Measurements from ENCODE around the gene ELAVL4. TPM values are rescaled to one million over a fixed set of nuclear protein-coding genes. Genes with fewer than 3 reads are reported as not detected.

ELAVL4 gene
- total RNA-seq, 2 experiments from 2014 or later: not detected

GRCh38 chr1:50099654-50100053 lies 9.1 kb upstream of the ELAVL4 start:
- Mint-ChIP-seq H3K36me3 (ENCODE audit: low read depth) (no peaks in the 10 kb centered on the region), H3K9me3 (ENCODE audit: insufficient read depth) (no peaks in the 10 kb centered on the region), H3K27me3 (ENCODE audit: low read depth) (no peaks in the 10 kb centered on the region), H3K4me3 (no peak overlapping the region), H3K4me1 (ENCODE audit: low read depth) (no peaks in the 10 kb centered on the region), H3K27ac (no peak overlapping the region)
- POLR2A ChIA-PET: no interaction called here
- no peak for DNase-seq
- ATAC-seq: no peak
- CTCF ChIA-PET: no interaction called here

- no peaks in the 10 kb centered on the region for H3K9me3 Mint-ChIP-seq (ENCODE audit: insufficient read depth)
- ChIA-PET POLR2A (no interaction called here), CTCF (interaction anchor here (1.4 kb wide), 1 partner anchor 9 kb away, joined by 4 read pairs; no protein-coding TSS in a partner anchor)
- no peak for DNase-seq
- H3K36me3 Mint-ChIP-seq (ENCODE audit: low read depth): no peaks in the 10 kb centered on the region
- peaks cover 5% of the 10 kb centered on the region for H3K27me3 Mint-ChIP-seq (ENCODE audit: low read depth)
- H3K4me3 Mint-ChIP-seq: no peak overlapping the region
- no peak for ATAC-seq
- H3K27ac Mint-ChIP-seq: no peak overlapping the region
- H3K4me1 Mint-ChIP-seq (ENCODE audit: low read depth): no peaks in the 10 kb centered on the region
Observed at GRCh38 chr1:50103615-50104081, 5.1 kb upstream of the ELAVL4 start.

- H3K27me3 Mint-ChIP-seq (ENCODE audit: low read depth): peaks cover 21% of the 10 kb centered on the region
- no peaks in the 10 kb centered on the region for H3K9me3 Mint-ChIP-seq (ENCODE audit: insufficient read depth)
- ChIA-PET POLR2A (no interaction called here), CTCF (no interaction called here)
- H3K4me3 Mint-ChIP-seq: no peak overlapping the region
- no peaks in the 10 kb centered on the region for H3K36me3 Mint-ChIP-seq (ENCODE audit: low read depth)
- peaks cover 8% of the 10 kb centered on the region for H3K4me1 Mint-ChIP-seq (ENCODE audit: low read depth)
- H3K27ac Mint-ChIP-seq: no peak overlapping the region
- DNase-seq (no peak), ATAC-seq (no peak)
Observed at GRCh38 chr1:50105433-50105832, 3.3 kb upstream of the ELAVL4 start.

GRCh38 chr1:50106095-50106761 lies 2.5 kb upstream of the ELAVL4 start:
- POLR2A ChIA-PET: no interaction called here
- DNase-seq (no peak), ATAC-seq (no peak)
- H3K36me3 Mint-ChIP-seq (ENCODE audit: low read depth): no peaks in the 10 kb centered on the region
- no peaks in the 10 kb centered on the region for H3K9me3 Mint-ChIP-seq (ENCODE audit: insufficient read depth)
- peaks cover 27% of the 10 kb centered on the region for H3K27me3 Mint-ChIP-seq (ENCODE audit: low read depth)
- H3K4me3 Mint-ChIP-seq: no peak overlapping the region
- CTCF ChIA-PET: no interaction called here
- no peak overlapping the region for H3K27ac Mint-ChIP-seq
- peaks cover 14% of the 10 kb centered on the region for H3K4me1 Mint-ChIP-seq (ENCODE audit: low read depth)

- no peak for ATAC-seq
- ChIA-PET POLR2A (no interaction called here), CTCF (no interaction called here)
- Mint-ChIP-seq H3K27ac (no peak overlapping the region), H3K4me3 (no peak overlapping the region), H3K36me3 (ENCODE audit: low read depth) (no peaks in the 10 kb centered on the region), H3K9me3 (ENCODE audit: insufficient read depth) (no peaks in the 10 kb centered on the region), H3K4me1 (ENCODE audit: low read depth) (peaks cover 14% of the 10 kb centered on the region), H3K27me3 (ENCODE audit: low read depth) (peaks cover 39% of the 10 kb centered on the region)
- DNase-seq: no peak
Observed at GRCh38 chr1:50109116-50109515, 396 bp downstream of the ELAVL4 start.

- ATAC-seq (peak; percentile 51), DNase-seq (no peak)
- CTCF ChIA-PET: no interaction called here
- Mint-ChIP-seq H3K4me1 (ENCODE audit: low read depth) (peaks cover 14% of the 10 kb centered on the region), H3K27ac (no peak overlapping the region), H3K9me3 (ENCODE audit: insufficient read depth) (no peaks in the 10 kb centered on the region), H3K27me3 (ENCODE audit: low read depth) (peaks cover 39% of the 10 kb centered on the region), H3K4me3 (peak overlapping the region; percentile 6), H3K36me3 (ENCODE audit: low read depth) (no peaks in the 10 kb centered on the region)
- POLR2A ChIA-PET: no interaction called here
Observed at GRCh38 chr1:50109647-50110075, 941 bp downstream of the ELAVL4 start.

- Mint-ChIP-seq H3K4me1 (ENCODE audit: low read depth) (peaks cover 14% of the 10 kb centered on the region), H3K36me3 (ENCODE audit: low read depth) (no peaks in the 10 kb centered on the region), H3K27ac (no peak overlapping the region), H3K4me3 (no peak overlapping the region), H3K9me3 (ENCODE audit: insufficient read depth) (no peaks in the 10 kb centered on the region), H3K27me3 (ENCODE audit: low read depth) (peaks cover 41% of the 10 kb centered on the region)
- no peak for ATAC-seq
- no peak for DNase-seq
- CTCF ChIA-PET: no interaction called here
- POLR2A ChIA-PET: no interaction called here
Observed at GRCh38 chr1:50110151-50110550, 1.4 kb downstream of the ELAVL4 start.

- ATAC-seq (no peak), DNase-seq (no peak)
- ChIA-PET CTCF (no interaction called here), POLR2A (no interaction called here)
- Mint-ChIP-seq H3K27me3 (ENCODE audit: low read depth) (peaks cover 42% of the 10 kb centered on the region), H3K4me3 (no peak overlapping the region), H3K4me1 (ENCODE audit: low read depth) (peaks cover 14% of the 10 kb centered on the region), H3K9me3 (ENCODE audit: insufficient read depth) (no peaks in the 10 kb centered on the region), H3K27ac (no peak overlapping the region), H3K36me3 (ENCODE audit: low read depth) (no peaks in the 10 kb centered on the region)
Observed at GRCh38 chr1:50110656-50111055, 1.9 kb downstream of the ELAVL4 start.

- Mint-ChIP-seq H3K27me3 (ENCODE audit: low read depth) (peaks cover 47% of the 10 kb centered on the region), H3K9me3 (ENCODE audit: insufficient read depth) (no peaks in the 10 kb centered on the region), H3K4me3 (no peak overlapping the region), H3K4me1 (ENCODE audit: low read depth) (peaks cover 14% of the 10 kb centered on the region), H3K36me3 (ENCODE audit: low read depth) (no peaks in the 10 kb centered on the region), H3K27ac (no peak overlapping the region)
- DNase-seq: no peak
- CTCF ChIA-PET: no interaction called here
- POLR2A ChIA-PET: no interaction called here
- ATAC-seq: no peak
Observed at GRCh38 chr1:50111503-50111902, 2.8 kb downstream of the ELAVL4 start.

- DNase-seq (no peak), ATAC-seq (no peak)
- ChIA-PET POLR2A (no interaction called here), CTCF (interaction anchor here (2.1 kb wide), 1 partner anchor 9 kb away, joined by 4 read pairs; no protein-coding TSS in a partner anchor)
- H3K9me3 Mint-ChIP-seq (ENCODE audit: insufficient read depth): no peaks in the 10 kb centered on the region
- H3K4me1 Mint-ChIP-seq (ENCODE audit: low read depth): peaks cover 14% of the 10 kb centered on the region
- H3K36me3 Mint-ChIP-seq (ENCODE audit: low read depth): no peaks in the 10 kb centered on the region
- peaks cover 47% of the 10 kb centered on the region for H3K27me3 Mint-ChIP-seq (ENCODE audit: low read depth)
- no peak overlapping the region for H3K27ac Mint-ChIP-seq
- no peak overlapping the region for H3K4me3 Mint-ChIP-seq
Observed at GRCh38 chr1:50112193-50112592, 3.5 kb downstream of the ELAVL4 start.

GRCh38 chr1:50123071-50123470 lies 14.4 kb downstream of the ELAVL4 start:
- ChIA-PET POLR2A (no interaction called here), CTCF (no interaction called here)
- ATAC-seq (no peak), DNase-seq (no peak)
- Mint-ChIP-seq H3K27me3 (ENCODE audit: low read depth) (no peaks in the 10 kb centered on the region), H3K4me1 (ENCODE audit: low read depth) (no peaks in the 10 kb centered on the region), H3K36me3 (ENCODE audit: low read depth) (no peaks in the 10 kb centered on the region), H3K9me3 (ENCODE audit: insufficient read depth) (no peaks in the 10 kb centered on the region), H3K27ac (no peak overlapping the region), H3K4me3 (no peak overlapping the region)

GRCh38 chr1:50126927-50127715 lies 18.4 kb downstream of the ELAVL4 start:
- Mint-ChIP-seq H3K27me3 (ENCODE audit: low read depth) (peaks cover 4% of the 10 kb centered on the region), H3K27ac (no peak overlapping the region), H3K4me3 (no peak overlapping the region), H3K4me1 (ENCODE audit: low read depth) (no peaks in the 10 kb centered on the region), H3K9me3 (ENCODE audit: insufficient read depth) (no peaks in the 10 kb centered on the region), H3K36me3 (ENCODE audit: low read depth) (no peaks in the 10 kb centered on the region)
- DNase-seq (no peak), ATAC-seq (no peak)
- POLR2A ChIA-PET: interaction anchor here (0.7 kb wide), 1 partner anchor 78 kb away, joined by 3 read pairs; no protein-coding TSS in a partner anchor
- CTCF ChIA-PET: no interaction called here

All from activated CD8-positive, alpha-beta T cell treated with anti-CD3 and anti-CD28 coated beads, Interleukin-2, amount 10 ng/mL, durations not matched to agents 7 days and 5 days (primary cell).